GM20000 (cell line): ENCODE data around the gene OLFM1.

Experiments used
- DNase-seq: peaks from one replicate; pipeline ENCODE4 v3.0.0; 2012; ENCODE audit warnings: low spot score
- CTCF ChIP-seq: IDR thresholded peaks from 2 replicates; pipeline ENCODE4 v1.5.1; 2012; ENCODE audit warnings: mild to moderate bottlenecking, control low read depth; ENCODE audit errors: extremely low read depth, missing control alignments

OLFM1 gene

GRCh38 chr9:135074354-135075233, 12.9 kb upstream of the OLFM1 start:
- no peak for DNase-seq

DNA sequence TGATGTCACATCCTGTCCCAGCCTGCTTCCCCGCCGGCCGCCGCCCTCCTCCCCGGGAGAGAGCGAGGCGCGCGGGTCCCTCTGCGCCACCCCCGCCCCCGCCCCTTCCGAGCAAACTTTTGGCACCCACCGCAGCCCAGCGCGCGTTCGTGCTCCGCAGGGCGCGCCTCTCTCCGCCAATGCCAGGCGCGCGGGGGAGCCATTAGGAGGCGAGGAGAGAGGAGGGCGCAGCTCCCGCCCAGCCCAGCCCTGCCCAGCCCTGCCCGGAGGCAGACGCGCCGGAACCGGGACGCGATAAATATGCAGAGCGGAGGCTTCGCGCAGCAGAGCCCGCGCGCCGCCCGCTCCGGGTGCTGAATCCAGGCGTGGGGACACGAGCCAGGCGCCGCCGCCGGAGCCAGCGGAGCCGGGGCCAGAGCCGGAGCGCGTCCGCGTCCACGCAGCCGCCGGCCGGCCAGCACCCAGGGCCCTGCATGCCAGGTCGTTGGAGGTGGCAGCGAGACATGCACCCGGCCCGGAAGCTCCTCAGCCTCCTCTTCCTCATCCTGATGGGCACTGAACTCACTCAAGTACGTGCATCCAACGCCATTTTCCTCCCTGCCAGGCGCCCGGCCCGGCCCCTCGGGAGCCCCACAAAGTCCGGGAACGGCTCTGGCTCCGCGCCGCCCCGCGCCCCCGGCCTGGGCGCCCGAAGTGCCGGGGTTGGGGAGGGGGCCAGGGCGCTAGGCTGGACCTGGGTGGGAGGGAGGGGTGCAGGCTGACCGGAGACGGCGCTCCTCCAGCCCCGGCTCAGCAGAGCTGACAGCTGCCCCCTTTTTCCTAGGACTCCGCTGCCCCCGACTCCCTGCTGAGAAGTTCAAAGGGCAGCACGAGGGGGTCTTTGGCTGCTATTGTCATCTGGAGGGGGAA, 12.0 kb upstream of the OLFM1 start:
- no peak for TF ChIP-seq CTCF
- DNase-seq: no peak

More at GRCh38 chr9:135074354-135075233, 12.9 kb upstream of the OLFM1 start:
- no peak for TF ChIP-seq CTCF

GRCh38 chr9:135076143-135076875, 11.2 kb upstream of the OLFM1 start:
- TF ChIP-seq CTCF: no peak
- DNase-seq: no peak

DNA sequence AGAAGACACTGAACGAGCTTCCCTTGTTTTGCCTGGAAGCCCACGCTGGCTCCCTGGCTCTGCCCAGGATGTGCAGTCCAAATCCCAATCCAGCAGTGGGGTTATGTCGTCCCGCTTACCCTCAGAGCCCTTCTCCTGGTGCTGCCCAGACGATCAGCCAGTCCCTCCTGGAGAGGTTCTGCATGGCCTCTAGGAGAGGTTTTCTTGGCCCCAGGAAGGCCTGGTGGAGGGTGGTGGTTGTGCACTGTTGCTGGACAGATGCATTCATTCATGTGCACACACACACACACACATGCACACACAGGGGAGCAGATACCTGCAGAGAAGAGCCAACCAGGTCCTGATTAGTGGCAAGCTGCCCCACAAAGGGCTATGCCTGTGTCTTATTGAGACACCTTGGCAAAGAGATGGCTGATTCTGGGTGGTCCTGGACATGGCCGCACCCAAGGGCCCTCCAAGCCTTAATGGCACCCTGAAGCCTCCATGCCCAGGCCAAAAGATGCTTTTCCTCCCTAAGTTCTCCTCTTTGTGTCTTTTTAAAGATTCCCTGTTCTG, 10.5 kb upstream of the OLFM1 start:
- no peak for DNase-seq
- TF ChIP-seq CTCF: no peak

DNA sequence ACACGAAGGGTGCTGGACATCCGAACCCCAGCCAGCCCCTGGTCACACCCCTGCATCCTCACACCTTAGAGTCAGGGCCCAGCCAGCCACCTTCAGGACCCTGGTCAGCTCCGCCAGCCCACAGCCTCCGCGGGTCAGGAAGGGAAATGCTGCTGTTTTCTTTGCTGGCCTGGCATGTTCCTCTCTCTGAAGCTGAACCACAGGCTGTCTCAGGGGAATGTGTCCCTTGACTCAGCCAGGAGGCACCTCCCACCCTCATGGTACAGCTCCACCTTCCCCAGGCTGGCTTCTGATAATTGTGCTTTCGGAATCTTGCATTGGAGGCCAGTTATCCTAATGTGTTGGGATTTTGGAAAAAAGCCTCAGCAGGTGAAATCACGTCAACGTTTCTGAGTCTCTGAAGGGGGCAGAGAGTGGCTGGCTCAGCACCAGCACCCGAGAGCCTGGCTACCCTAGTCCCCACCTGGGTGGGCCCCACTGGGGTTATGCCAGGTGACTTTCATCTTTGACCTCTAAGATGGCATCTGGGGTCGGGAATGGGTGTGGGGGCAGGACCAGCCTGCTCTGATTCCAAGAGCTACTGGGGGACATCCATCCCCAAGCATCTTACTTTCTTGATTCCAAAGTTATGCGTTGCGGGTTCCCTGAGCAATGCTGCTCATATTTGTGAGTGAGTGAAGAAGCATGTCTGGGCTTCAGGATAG, 9.8 kb upstream of the OLFM1 start:
- DNase-seq: no peak
- TF ChIP-seq CTCF: no peak

GRCh38 chr9:135078361-135078821, 9.1 kb upstream of the OLFM1 start:
- no peak for DNase-seq
- no peak for TF ChIP-seq CTCF
